PC-9 (cell line): Measurements from ENCODE around the gene MAPK12. TPM values are rescaled to one million over a fixed set of nuclear protein-coding genes. Genes with fewer than 3 reads are reported as not detected.
"Not testable (repeated sequence)": the region's sequence is repeated elsewhere in the genome, so short reads cannot be mapped to it uniquely, and the experiment has no call there.

Experiments used
- BruUV-seq: library from RNA; stranded (reverse); fragments of 400-500 nt; replicated peaks from 2 replicates; lab custom pipeline; 2021; lab: Mats Ljungman, UMichigan
- CTCF ChIA-PET: fragments of 300-600 bp; sonication (Branson Sonifier 250); formaldehyde crosslinking; loops from one replicate; lab custom pipeline; 2022; ENCODE audit warnings: antibody characterized with exemption; lab: Charles Lee
- POLR2A ChIA-PET: fragments of 300-600 bp; sonication (Branson Sonifier 250); formaldehyde crosslinking; loops from one replicate; lab custom pipeline; 2022; ENCODE audit warnings: antibody characterized with exemption; ENCODE audit not compliant: unreplicated experiment; lab: Charles Lee
- DNase-seq, 2 experiments: peaks; one replicate each; pipeline versions ENCODE4 v3.0.0 to v3.0.0-alpha.2; 2015 to 2022; ENCODE audit warnings: mixed read lengths in 1 of 2
- H2AFZ ChIP-seq: fragments of 200-600 bp; sonication (generic); 2 replicates; pipeline ENCODE4 v1.8.1; 2017; ENCODE audit warnings: antibody characterized with exemption
- H3F3A ChIP-seq: fragments of 200-600 bp; sonication (generic); 2 replicates; pipeline ENCODE4 v1.8.1; 2017; ENCODE audit warnings: antibody characterized with exemption, mild to moderate bottlenecking, low read depth; ENCODE audit not compliant: insufficient read depth
- H3K27ac ChIP-seq: fragments of 200-600 bp; sonication (generic); 2 replicates; pipeline ENCODE4 v1.6.1; 2016; ENCODE audit warnings: mixed run types
- H3K27me3 ChIP-seq: fragments of 200-600 bp; sonication (generic); 2 replicates; pipeline ENCODE4 v1.6.1; 2016; ENCODE audit warnings: low read depth, mixed run types; ENCODE audit not compliant: insufficient read depth
- H3K36me3 ChIP-seq: fragments of 200-600 bp; sonication (generic); 2 replicates; pipeline ENCODE4 v1.6.1; 2016; ENCODE audit warnings: low read depth, mixed run types
- H3K4me1 ChIP-seq: fragments of 200-600 bp; sonication (generic); replicated peaks from 2 replicates; pipeline ENCODE4 v1.6.1; 2016; ENCODE audit warnings: mixed run types; ENCODE audit not compliant: insufficient read depth
- H3K4me2 ChIP-seq: fragments of 200-600 bp; sonication (generic); 2 replicates; pipeline ENCODE4 v1.6.1; 2017; ENCODE audit warnings: mixed run types
- H3K4me3 ChIP-seq: fragments of 200-600 bp; sonication (generic); 2 replicates; pipeline ENCODE4 v1.6.1; 2016; ENCODE audit warnings: mixed run types
- H3K79me2 ChIP-seq: fragments of 200-600 bp; sonication (generic); 2 replicates; pipeline ENCODE4 v1.6.1; 2017; ENCODE audit warnings: low read depth, mixed run types
- H3K9me2 ChIP-seq: fragments of 200-600 bp; sonication (generic); 2 replicates; pipeline ENCODE4 v1.8.1; 2017; ENCODE audit warnings: mild to moderate bottlenecking; ENCODE audit not compliant: insufficient read depth
- H3K9me3 ChIP-seq: fragments of 200-600 bp; sonication (generic); 2 replicates; pipeline ENCODE4 v1.8.1; 2016; ENCODE audit warnings: low read depth; ENCODE audit not compliant: insufficient read depth
- H4K20me1 ChIP-seq: fragments of 200-600 bp; sonication (generic); 2 replicates; pipeline ENCODE4 v1.8.1; 2017; ENCODE audit not compliant: insufficient read depth
- CTCF ChIP-seq: fragments of 200-600 bp; sonication (generic); conservative IDR thresholded peaks from 2 replicates; pipeline ENCODE4 v1.6.1; 2017; ENCODE audit warnings: mixed run types, antibody characterized with exemption, mild to moderate bottlenecking, moderate library complexity
- EZH2 ChIP-seq: fragments of 200-600 bp; sonication (generic); IDR thresholded peaks from 2 replicates; pipeline ENCODE4 v1.8.0; 2017; ENCODE audit warnings: antibody characterized with exemption, low read depth
- intact Hi-C: fragments of 100-400 bp; cut with micrococcal nuclease; formaldehyde crosslinking; loops from one replicate; pipeline ENCODE4 v1.10.0; 2022; ENCODE audit not compliant: unreplicated experiment
- total RNA-seq: library from RNA; stranded (reverse); gene quantifications from 2 replicates; pipeline ENCODE4 v1.2.3, GENCODE V29; 2021

The MAPK12 gene
- total RNA-seq, 1 experiment from 2014 or later = 48.5 TPM

GRCh38 chr22:50274771-50275170 is 13.3 kb upstream of the MAPK12 start:
- H3K36me3 ChIP-seq = peaks cover 48% of the 10 kb centered on the region

GRCh38 chr22:50274311-50274710 is 12.8 kb upstream of the MAPK12 start:
- Histone ChIP-seq H2AFZ (no peak overlapping the region), H3K9me3 (no peaks in the 10 kb centered on the region), H3F3A (peaks cover 79% of the 10 kb centered on the region), H3K4me3 (no peak overlapping the region), H3K79me2 (no peaks in the 10 kb centered on the region), H3K36me3 (peaks cover 43% of the 10 kb centered on the region), H4K20me1 (peaks cover 26% of the 10 kb centered on the region), H3K4me1 (peaks cover 33% of the 10 kb centered on the region), H3K27ac (no peak overlapping the region), H3K27me3 (no peaks in the 10 kb centered on the region), H3K4me2 (no peak overlapping the region), H3K9me2 (no peaks in the 10 kb centered on the region)
- ChIA-PET CTCF (no interaction called here), POLR2A (no interaction called here)
- peak; percentile 51 for TF ChIP-seq CTCF
- TF ChIP-seq EZH2 = no peak
- BruUV-seq = no TSS peak
- intact Hi-C loops = loop anchor here (5.0 kb wide), 2 partner anchors 33 to 68 kb away; partner anchors contain the start of genes PLXNB2 and PPP6R2
- DNase-seq = peak; percentile 58 to 71

More at GRCh38 chr22:50274771-50275170, 13.3 kb upstream of the MAPK12 start:
- Histone ChIP-seq H3K27me3 (no peaks in the 10 kb centered on the region), H3K4me2 (no peak overlapping the region), H4K20me1 (peaks cover 26% of the 10 kb centered on the region), H3F3A (peaks cover 79% of the 10 kb centered on the region), H3K4me1 (peaks cover 29% of the 10 kb centered on the region), H3K27ac (no peak overlapping the region), H3K9me2 (no peaks in the 10 kb centered on the region), H3K4me3 (no peak overlapping the region), H3K9me3 (no peaks in the 10 kb centered on the region), H2AFZ (no peak overlapping the region), H3K79me2 (peaks cover 1% of the 10 kb centered on the region; the same call in 1 of the 2 replicates)
- intact Hi-C loops = loop anchor here (5.0 kb wide), 2 partner anchors 33 to 68 kb away; partner anchors contain the start of genes PLXNB2 and PPP6R2
- DNase-seq = no peak
- ChIA-PET CTCF (no interaction called here), POLR2A (no interaction called here)
- TF ChIP-seq CTCF (0 out of 2 replicates have a peak, but pooled peaks have one; percentile 22), EZH2 (no peak)
- BruUV-seq = no TSS peak

GRCh38 chr22:50273781-50274180 is 12.3 kb upstream of the MAPK12 start:
- intact Hi-C loops = loop anchor here (5.0 kb wide), 2 partner anchors 34 to 69 kb away; partner anchors contain the start of genes PLXNB2 and PPP6R2
- peaks cover 80% of the 10 kb centered on the region for H3F3A ChIP-seq
- peaks cover 38% of the 10 kb centered on the region for H3K36me3 ChIP-seq
- CTCF ChIA-PET, H3K27me3 ChIP-seq, H3K4me2 ChIP-seq, POLR2A ChIA-PET, H3K9me3 ChIP-seq, H3K9me2 ChIP-seq, H3K4me3 ChIP-seq, BruUV-seq, H3K27ac ChIP-seq, H3K79me2 ChIP-seq, DNase-seq, H2AFZ ChIP-seq: not testable (repeated sequence)
- H4K20me1 ChIP-seq = peaks cover 20% of the 10 kb centered on the region
- H3K4me1 ChIP-seq = peaks cover 39% of the 10 kb centered on the region

- DNase-seq, POLR2A ChIA-PET, H2AFZ ChIP-seq, BruUV-seq, H3K4me2 ChIP-seq, H3K4me3 ChIP-seq, H3K27me3 ChIP-seq, H3K27ac ChIP-seq, H3K79me2 ChIP-seq, H3K9me2 ChIP-seq, H3K9me3 ChIP-seq: not testable (repeated sequence)
- Histone ChIP-seq H3F3A (peaks cover 81% of the 10 kb centered on the region), H3K36me3 (peaks cover 36% of the 10 kb centered on the region), H3K4me1 (peaks cover 43% of the 10 kb centered on the region), H4K20me1 (peaks cover 20% of the 10 kb centered on the region)
- CTCF ChIA-PET = interaction anchor here (0.5 kb wide), 1 partner anchor 57 kb away, joined by 6 read pairs; no protein-coding TSS in a partner anchor
- TF ChIP-seq CTCF = peak; percentile 15; the same call in 1 of the 2 replicates
- intact Hi-C loops = loop anchor here (5.0 kb wide), 2 partner anchors 34 to 69 kb away; partner anchors contain the start of genes PLXNB2 and PPP6R2
Measured at GRCh38 chr22:50273352-50273751, 11.9 kb upstream of the MAPK12 start.
